Hematopoietic multipotent progenitor cell treated with erythropoietin and hydrocortisone succinate and interleukin-3 and kit ligand, for 8 days (in vitro differentiated cells): Measurements from ENCODE around the gene PGM2L1.
"Not testable (repeated sequence)": the region's sequence is repeated elsewhere in the genome, so short reads cannot be mapped to it uniquely, and the experiment has no call there.

ENCODE experiments used
- DNase-seq: peaks from one replicate; pipeline ENCODE4 v3.0.0-alpha.2; 2015

The PGM2L1 gene

DNA sequence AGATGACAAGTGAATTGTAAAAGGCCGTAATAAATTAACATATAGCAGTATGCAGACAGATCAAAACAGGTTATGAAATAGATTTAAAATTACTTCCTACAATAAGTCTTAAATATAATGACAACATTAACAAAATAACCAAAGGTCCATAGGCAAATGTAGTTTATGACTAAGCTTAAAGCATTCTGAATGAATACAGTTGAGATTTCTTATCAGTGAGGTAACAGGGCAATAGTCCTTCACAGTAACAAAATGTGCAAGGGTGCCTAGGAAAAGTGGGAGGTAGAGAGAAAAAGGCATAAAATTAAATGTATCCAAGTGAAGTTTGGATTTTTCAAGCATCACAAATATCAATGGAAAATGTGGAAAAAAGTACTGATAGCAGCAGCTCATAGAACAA is 65.9 kb downstream of the PGM2L1 start:
- DNase-seq: peak; percentile 49

DNA sequence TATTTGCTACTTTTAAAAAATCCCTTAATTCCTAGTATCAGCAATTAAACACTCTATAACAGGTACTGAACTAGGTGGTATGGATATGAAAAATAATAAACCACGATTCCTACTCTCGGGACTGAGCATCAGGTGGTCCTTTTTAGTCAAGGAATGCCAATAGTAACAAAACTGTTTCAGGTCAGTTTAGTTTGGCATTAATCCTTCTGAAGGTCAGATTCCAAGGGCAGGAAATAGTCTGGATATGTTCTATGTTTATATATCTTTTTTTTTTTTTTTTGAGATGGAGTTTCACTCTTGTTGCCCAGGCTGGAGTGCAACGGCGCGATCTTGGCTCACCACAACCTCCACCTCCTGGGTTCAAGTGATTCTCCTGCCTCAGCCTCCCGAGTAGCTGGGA is 67.2 kb downstream of the PGM2L1 start:
- DNase-seq: not testable (repeated sequence)

DNA sequence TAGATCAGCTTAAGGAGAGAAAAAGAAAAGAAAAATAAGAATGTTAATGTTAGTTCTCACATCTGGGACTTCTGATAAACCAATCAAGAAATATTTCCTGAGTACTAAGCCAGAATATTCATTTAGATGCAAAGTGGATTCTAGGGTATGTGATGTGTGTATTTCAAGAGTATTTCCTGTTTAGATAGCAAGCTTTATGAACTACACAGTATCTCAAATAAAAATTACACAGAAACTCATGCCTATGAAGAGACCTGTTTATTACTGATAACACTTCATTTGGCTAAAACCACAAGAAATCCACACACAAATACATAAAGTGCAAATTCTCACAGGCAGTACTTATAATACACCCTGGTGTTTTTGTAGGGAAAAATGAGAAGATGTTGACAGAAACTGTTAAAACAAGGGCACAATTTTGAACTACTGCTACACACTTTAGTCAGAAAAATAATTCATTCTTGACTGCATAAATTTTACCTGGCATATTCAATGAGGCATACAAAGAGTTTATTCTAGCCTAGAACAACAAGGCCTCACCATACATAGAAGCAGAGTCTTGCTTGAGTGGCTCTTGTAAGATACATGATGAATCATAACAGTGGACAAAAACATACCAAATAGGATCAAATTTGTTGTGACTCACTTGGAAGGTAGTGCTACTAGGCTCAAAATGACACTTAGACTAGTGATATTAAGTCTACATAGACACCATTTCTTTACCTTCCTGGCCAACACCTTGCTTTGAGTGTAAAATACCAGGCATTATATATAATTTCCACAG is 68.0 kb downstream of the PGM2L1 start:
- peak; percentile 91 for DNase-seq

DNA sequence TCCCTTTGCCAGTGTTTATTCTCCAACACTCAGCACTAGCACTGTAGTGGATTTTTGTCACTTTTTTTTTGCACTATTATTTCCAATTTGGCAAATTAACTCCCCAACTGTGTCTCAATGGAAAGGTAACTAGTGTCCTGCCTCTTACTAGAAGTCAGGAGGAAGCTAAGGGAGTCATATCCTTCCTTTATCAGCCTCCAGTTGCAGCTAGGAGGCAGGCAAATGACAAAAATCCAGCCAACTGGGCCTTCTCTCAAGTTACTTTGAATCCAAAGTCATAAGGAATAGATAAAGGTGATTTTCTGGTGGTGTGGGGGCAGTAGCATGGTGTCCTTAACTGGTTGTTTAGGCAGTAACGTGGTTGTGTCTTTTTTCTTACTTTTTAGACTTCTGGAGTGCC is 71.2 kb downstream of the PGM2L1 start:
- DNase-seq: peak; percentile 29

DNA sequence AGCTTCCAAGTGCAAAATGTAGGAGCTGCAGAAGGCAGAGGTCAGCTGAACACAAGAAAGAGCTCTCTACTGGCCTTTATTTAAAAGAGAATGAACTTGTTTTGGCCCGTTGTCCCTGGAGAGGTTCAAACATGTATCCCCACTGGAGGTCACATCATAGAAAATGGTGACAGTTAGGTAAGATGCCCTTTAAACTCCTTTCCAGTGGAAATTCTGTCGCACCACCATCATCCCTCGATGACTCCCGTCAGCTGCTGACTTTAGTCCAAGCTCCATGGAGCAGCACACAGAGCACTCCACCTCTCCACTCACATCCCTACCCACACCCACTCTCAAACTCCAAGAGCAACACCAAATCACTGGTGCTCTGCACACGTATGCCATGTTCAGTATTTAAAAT is 71.6 kb downstream of the PGM2L1 start:
- no peak for DNase-seq

DNA sequence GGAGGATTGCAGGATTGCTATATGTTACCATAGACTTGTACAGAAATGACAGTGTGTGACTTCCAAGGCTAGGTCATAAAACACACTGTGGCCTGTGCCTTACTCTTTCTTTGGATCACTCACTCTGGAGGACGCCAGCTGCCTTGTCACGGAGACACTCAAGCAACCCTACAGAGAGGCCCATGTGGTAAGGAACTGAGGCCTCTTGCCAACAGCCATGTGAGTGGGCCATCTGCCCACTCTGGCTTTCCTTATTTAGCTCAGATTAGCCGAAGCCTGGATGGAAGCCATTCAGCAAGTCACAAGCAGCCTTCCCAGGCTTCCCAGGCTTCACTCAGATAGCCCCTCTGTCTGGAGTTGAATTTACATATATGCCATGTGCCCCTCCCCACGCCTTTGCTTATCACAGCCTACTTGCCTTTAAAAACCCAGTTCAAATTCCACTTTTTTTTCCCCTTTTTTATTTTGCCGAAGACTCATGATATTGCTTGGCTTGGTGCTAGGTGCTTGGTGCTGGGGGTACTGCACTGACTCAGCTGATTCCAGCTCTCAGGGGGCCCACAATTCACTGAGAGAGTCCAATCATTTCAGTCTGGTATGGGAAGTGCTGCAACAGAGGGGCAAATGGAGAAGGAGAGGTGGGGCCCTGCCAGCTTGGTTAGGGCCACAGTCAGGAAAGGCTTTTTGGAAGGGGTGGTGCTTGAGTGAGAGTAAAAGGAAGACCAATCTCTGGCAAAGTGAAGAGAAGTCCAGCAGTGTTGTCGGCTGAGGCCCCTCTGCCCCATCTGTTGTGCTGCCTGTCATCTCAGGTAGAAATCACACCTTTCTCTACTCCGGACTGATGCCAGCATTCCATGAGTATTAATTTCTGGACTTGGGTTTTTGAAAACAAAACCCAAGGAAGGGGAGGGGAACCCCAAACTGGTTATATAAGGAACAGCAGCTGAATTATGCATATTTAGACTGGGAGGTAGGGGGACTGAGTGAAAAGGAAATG is 72.3 kb downstream of the PGM2L1 start:
- peak; percentile 27 for DNase-seq

DNA sequence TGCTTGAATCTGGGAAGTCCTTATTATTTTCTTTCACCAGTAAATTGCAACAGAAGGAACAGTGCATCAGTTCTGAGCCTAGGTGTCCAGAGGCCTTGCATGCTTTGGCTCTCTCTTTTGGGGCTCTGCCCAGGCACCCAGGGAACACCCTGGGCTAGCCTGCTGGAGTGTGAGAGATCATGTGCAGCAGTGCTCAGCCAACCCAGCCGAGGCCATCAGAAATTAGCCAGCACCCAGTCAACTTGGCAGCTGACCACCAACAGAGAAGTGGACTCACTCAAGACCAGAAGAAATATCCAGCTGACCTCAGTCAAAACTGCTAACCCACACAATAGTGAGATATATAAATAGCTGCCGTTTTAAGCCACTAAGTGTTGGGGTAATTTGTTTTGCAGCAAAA is 75.6 kb downstream of the PGM2L1 start:
- no peak for DNase-seq

DNA sequence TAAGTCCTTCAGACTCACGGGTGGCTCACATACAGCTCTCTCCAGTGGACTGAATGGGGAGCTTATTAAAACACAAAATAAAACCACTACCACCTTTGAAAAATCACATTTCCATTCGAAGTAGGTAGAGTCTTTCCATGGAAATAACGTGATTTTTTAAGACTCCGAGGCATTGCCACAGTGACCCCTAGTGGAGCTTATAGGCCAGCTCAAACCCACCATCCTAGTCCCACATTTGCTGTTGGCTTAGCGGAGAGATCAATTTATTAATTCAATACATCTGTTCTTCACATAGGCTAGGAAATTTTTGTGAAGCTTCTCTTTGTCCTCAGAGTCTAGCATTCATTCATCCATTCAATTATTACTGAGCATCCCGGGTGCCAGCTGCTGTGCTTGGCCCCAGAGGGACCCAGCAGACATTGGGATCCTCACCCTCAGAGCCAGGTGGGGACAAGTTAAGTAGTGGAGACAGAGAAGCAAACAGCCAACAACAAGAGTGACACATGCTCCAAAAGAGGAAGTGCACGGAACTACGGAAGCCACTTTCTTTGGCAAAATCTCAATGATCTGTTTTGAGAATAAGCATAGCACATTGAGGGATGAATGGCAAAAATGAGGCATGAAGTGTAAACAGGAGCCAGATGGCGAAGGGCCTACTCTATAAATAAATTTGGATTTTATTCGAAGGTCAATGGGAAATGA is 76.6 kb downstream of the PGM2L1 start:
- peak; percentile 44 for DNase-seq

DNA sequence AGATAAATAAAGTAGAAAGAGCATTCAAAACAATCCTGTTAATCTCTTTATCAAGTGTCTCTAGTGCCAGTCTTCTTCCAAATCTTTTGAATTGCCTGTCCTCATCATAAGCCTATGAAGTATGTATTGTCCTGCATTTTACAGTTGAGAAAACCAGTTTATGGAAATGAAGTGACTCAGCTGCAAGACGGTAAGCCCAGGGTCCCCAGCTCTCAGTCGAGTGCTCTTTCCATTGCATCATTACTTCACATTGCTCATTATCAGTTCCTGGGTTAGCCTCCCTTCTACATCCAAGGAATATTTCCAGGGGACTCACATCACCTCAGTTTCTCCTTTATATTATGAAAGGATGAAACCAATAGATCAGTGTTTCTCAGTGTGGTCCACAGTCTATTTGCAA is 77.7 kb downstream of the PGM2L1 start:
- DNase-seq: no peak

DNA sequence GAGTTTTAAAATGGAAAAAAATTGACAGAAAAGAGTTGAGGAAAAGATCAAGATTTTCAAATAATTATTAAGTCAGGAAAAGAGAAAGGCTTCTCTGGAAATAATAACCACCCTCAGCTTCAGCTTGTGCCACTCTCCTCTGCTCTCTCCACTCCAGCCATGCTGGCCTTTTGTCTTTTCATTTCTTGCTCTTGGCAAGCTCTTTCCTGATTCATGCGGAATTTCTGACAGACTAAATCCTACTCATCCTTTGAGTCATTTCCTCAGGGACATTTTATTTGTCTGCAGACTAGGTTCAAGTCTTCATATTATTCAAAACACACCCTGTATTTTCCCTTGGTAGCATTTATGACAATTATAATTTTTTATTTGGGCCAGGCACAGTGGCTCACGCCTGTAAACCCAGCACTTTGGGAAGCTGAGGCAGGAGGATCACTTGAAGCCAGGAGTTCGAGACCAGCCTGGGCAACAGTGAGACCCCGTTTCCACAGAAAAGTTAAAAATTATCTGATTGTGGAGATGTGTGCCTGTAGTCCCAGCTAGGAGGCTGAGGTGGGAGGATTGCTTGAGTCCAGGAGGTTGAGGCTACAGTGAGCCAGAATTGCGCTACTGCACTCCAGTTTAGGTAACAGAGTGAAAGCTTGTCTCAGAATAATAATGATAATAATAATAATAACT is 79.0 kb downstream of the PGM2L1 start:
- no peak for DNase-seq

DNA sequence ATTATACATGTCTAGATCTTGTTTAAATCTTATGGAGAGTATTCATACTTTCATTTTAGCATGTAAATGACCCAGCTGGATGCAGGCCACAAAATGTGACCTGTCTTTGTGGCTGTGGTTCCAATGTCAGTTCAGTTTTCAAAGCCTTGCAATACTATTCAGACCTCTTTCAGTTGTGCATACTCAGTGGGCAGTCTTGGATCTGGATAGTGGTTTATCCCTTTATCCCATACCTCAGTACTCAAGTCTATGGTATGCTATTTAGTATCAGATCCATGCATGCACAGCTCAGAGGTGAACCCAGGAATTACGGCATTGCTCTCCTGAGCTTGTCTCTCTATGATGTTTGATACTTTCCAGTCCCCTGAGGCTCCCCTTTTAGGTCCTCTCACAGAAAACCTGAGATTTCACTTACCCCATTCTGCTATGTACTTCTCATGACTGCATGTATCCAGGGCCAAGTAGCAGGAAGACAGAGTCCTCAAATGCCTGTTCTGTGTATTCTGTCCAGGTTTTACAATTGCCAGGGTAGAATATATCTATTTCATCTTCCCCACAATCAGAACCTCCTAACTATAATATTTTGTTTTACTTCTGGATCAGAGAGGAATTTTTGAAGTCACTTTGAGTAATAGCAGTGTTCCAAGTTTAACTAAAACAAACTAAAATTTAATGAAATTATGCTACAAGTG is 79.8 kb downstream of the PGM2L1 start:
- no peak for DNase-seq

DNA sequence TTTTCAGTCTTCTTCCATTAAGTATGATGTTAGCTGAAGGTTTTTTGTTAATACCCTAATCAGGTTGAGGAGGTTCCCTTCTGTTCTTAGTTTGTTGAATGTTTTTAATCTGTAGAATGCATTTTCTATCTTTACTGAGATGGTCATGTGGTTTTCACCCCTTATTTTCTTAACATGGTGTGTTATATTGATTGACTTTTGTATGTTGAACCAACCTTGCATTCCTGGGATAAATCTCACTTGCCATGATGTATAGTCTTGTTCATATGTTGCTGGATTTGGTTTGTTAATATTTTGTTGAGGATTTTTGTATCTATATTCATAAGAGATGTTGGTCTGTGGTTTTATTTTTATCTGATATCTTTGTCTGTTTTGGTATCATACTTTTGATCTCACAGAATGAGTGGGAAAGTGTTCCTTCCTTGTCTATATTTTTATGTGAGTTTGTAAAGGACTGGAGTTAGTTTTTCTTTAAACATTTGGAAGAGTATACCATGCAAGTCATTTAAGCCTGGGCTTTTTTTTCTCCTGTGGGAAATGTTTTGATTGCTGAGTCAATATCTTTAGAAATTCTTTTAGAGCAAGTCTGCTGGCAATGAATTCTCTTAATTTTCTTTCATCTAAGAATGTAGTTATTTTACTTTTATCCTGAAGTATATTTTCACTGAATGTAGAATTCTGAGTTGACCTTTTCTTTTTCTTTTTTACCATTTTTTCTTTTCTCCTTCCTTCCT is 81.3 kb downstream of the PGM2L1 start:
- DNase-seq: no peak

DNA sequence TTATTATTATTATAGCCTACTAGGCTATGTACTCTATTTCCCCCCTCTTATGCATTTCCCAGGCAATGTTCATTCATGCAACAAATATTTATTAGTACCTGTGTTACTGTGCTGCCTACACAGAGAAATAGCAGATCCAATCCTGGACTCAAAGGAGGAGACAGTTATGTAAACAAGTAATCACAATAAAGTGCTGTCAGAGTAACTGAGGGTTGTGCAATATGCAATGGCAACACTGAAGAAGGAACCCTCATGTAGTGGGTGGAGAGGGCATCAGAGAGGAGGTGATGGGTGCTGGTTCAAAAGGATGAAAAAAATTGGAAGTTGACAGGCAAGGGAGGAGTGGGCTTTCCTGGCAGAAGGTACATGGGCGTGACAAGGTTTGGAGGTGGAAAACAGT is 85.9 kb downstream of the PGM2L1 start:
- DNase-seq: no peak

DNA sequence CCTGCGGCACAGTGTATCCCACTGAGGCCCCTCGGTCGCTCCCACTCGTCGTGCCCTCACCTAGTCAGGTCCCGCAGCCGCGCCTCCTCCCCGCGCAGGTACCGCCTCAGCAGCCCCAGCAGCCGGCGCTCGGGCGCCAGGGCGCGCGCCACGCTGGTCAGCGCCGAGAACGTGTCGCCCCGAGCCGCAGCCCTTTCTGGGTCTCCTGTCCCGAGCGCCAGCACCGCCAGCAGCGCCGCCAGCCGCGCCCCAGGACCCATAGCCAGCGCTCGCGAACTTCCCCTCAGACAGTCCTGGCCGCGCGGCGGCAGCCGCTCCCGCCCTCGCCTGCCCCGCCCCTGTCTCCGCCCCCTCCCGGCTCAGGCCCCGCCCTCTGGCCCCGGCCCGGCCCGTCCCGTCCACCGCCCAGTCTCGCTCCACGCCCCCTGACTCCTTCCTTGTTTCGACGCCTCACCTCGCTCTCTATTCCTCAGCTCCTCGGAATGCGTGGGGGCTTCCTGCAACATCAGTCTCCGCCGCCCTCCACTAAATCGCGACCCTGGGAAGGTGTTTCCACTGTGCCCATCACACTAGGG is 86.8 kb downstream of the PGM2L1 start, which contains the start of gene P4HA3:
Gene P4HA3 (minus strand): TSS at position 289 of the 575 bp plus-strand sequence. CDS start 29 bp downstream, at position 260.
- DNase-seq: peak; percentile 60

DNA sequence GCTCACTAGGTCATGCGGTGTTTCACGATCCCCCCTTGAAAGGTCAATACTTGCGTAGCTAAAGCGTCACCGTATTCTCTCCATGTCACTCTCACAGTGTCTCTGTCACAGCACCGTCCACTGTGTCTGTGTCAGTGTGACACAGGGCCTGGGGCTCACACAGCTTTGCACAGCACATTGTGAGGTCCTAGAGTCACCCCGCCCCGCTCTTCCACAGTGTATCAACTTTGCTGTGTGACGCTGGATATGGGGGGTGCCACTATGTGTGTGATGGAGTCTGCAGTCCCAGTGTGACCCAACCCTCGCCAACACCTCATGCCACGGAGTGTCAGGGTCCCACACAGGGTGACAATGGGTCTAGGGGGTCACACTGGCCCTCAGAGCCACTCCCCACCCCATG is 87.4 kb downstream of the PGM2L1 start:
- DNase-seq: no peak

DNA sequence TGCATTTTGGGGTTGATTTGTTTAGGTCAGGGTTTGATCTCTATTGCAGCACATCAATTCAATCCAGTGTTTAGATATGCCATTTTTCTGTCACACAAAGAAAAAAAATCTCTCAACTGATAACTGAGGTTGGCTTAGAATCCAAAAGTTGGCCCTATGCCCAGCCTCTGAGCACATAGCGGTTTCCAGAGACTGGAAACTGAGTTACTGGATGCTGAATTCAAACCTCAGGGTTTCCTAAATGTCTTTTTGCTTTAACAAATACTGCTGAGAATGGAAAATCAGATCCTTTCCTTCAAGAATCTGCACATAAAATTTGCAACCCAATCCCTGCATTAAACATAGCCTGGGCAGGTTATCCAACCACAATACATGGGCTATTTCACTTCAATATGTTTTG is 90.8 kb downstream of the PGM2L1 start:
- peak; percentile 53 for DNase-seq

DNA sequence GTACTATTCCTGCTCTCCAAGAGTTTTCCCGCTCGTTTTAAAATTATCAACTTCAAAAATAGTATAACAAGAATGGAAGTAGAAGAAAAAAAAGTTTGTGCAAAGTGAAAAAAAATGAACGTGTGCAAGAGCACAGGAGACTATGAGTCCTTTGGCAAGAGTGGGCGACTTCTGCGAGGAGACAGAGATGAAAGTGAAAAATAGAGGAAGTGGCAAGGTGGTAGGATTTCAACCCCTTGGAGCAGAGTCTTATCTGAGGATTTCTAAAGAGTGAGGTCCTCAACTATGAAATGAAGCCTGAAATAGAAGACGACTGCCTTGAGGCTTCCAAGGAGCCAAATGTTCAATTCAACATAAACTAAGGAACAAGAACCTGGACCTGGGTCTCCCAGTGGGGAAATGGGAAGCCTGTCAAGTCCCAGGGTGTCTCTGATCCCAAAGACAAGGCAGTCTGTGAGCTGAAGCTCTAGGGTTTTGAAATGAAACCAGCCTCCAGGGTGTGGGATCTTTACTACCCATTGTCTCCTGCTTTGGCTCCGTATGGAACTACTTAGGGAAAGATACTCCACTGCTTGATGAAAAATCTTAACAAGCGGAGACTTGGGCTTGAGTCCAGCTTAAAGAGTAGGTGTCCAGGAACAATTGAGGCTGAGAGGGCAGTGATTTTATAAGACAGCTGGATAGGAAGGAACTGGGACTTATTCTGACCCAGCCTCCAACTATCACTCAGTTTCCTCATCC is 91.6 kb downstream of the PGM2L1 start:
- DNase-seq: no peak

DNA sequence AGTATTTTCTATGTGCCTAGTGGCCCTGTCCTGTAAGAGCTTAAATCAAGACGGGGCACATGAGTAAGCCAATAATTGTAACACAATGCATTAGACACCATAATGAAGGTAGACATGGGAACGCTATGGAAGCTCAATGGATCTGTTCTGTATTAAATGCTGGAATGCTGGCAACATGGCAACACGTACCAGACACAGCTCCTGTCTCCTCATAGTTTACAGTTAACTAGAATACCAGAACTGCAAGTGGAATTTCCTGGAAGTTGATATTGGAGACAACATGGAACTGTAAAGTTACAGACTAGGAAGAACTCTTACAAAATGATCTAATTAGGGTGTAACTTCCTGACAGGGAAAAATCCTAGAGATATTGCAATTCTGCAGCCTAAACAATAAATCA is 99.2 kb downstream of the PGM2L1 start:
- DNase-seq: no peak

DNA sequence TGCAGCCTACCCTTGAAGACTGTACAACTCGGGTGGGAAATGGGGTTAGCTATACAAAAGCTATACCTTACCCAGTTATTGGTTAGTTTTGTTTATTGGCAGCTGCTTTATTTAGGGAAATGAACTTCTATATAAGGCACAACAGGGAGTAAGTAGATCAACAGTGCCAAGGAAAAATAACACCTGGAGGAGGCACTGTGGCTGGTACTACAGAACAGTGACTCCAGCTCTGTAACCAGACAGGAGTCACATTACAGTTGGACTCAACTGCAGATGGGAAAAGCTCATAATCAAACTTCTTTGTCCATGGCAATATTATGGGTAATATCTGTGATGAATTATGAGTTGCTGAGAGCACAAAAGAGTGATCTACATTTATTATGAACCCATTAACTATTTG is 100.7 kb downstream of the PGM2L1 start:
- DNase-seq: no peak

DNA sequence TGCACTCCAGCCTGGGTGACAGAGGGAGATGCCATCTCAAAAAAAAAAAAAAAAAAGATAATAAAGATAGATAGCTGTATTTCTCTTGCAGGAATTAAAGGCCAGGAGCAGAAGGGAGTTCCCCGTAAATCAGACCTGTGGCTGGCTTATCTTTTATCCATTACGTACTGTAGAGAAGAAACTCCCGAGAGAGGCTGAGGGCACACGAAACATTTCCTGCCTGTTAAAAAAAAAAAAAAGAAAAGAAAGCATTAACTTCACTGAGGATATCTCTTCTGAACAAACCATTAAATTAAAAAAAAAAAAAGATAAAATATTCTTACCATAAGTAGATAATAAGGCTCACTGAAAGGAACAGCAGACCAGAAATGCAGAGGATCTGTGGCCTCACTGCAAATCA is 109.3 kb downstream of the PGM2L1 start:
- DNase-seq: no peak
